DND-41 (cell line): ENCODE measurements around the gene MTX2.

ENCODE experiments used
- ATAC-seq: fragments of 200-7000 bp; cut with Tn5 transposase; 3 replicates; pipeline ENCODE4 v1.9.1; 2021; ENCODE audit warnings: low read depth; ENCODE audit not compliant: insufficient read depth
- DNase-seq: peaks from one replicate; pipeline ENCODE4 v3.0.0-alpha.2; 2020
- H2AFZ ChIP-seq: 2 replicates; pipeline ENCODE4 v1.6.0; 2012; ENCODE audit warnings: low read depth, low read length
- H3K27ac ChIP-seq: 2 replicates; pipeline ENCODE4 v1.5.1; 2012; ENCODE audit warnings: low read length, inconsistent platforms
- H3K27me3 ChIP-seq: fragments of 200-600 bp; sonication (generic); 2 replicates; pipeline ENCODE4 v1.6.0; 2012; ENCODE audit warnings: low read length, mild to moderate bottlenecking, inconsistent platforms; ENCODE audit not compliant: insufficient read depth, poor library complexity
- H3K36me3 ChIP-seq: 2 replicates; pipeline ENCODE4 v1.5.1; 2012; ENCODE audit warnings: low read length, inconsistent platforms; ENCODE audit not compliant: insufficient read depth
- H3K4me1 ChIP-seq: 2 replicates; pipeline ENCODE4 v1.5.1; 2012; ENCODE audit warnings: mild to moderate bottlenecking, low read length; ENCODE audit not compliant: insufficient read depth
- H3K4me2 ChIP-seq: 2 replicates; pipeline ENCODE4 v1.6.0; 2012; ENCODE audit warnings: mild to moderate bottlenecking, moderate library complexity, low read length, inconsistent platforms; ENCODE audit not compliant: insufficient read depth
- H3K4me3 ChIP-seq, 2 experiments: fragments of 200-600 bp in 1 of 2; shearing (Covaris generic) in 1 of 2; 2 replicates each; pipeline ENCODE4 v1.5.1; 2012 to 2016; ENCODE audit warnings: inconsistent platforms in 2 of 2, low read length in 2 of 2, mild to moderate bottlenecking in 2 of 2, low read depth in 1 of 2, moderate library complexity in 1 of 2
- H3K79me2 ChIP-seq: 2 replicates; pipeline ENCODE4 v1.6.0; 2012; ENCODE audit warnings: low read length, inconsistent platforms; ENCODE audit not compliant: insufficient read depth
- H3K9ac ChIP-seq: 2 replicates; pipeline ENCODE4 v1.6.0; 2012; ENCODE audit warnings: low read depth, mild to moderate bottlenecking, inconsistent platforms, low read length, moderate library complexity
- H3K9me3 ChIP-seq: 2 replicates; pipeline ENCODE4 v1.5.1; 2012; ENCODE audit warnings: low read length, moderate library complexity, mild to moderate bottlenecking, inconsistent platforms; ENCODE audit not compliant: insufficient read depth, severe bottlenecking
- H4K20me1 ChIP-seq: 2 replicates; pipeline ENCODE4 v1.6.0; 2012; ENCODE audit warnings: low read length; ENCODE audit not compliant: insufficient read depth
- EZH2 ChIP-seq: IDR thresholded peaks from 3 replicates; pipeline ENCODE4 v1.6.1; 2012; ENCODE audit warnings: borderline replicate concordance, low read depth, mild to moderate bottlenecking, moderate library complexity, low read length, inconsistent platforms; ENCODE audit not compliant: severe bottlenecking
- TF ChIP-seq, protein P1 (sequence below): IDR thresholded peaks from 2 replicates; pipeline ENCODE4 v1.5.1; 2012; ENCODE audit warnings: borderline replicate concordance, low read length, moderate library complexity, mild to moderate bottlenecking; ENCODE audit not compliant: poor library complexity, severe bottlenecking; ENCODE audit errors: extremely low read depth

The MTX2 gene

DNA sequence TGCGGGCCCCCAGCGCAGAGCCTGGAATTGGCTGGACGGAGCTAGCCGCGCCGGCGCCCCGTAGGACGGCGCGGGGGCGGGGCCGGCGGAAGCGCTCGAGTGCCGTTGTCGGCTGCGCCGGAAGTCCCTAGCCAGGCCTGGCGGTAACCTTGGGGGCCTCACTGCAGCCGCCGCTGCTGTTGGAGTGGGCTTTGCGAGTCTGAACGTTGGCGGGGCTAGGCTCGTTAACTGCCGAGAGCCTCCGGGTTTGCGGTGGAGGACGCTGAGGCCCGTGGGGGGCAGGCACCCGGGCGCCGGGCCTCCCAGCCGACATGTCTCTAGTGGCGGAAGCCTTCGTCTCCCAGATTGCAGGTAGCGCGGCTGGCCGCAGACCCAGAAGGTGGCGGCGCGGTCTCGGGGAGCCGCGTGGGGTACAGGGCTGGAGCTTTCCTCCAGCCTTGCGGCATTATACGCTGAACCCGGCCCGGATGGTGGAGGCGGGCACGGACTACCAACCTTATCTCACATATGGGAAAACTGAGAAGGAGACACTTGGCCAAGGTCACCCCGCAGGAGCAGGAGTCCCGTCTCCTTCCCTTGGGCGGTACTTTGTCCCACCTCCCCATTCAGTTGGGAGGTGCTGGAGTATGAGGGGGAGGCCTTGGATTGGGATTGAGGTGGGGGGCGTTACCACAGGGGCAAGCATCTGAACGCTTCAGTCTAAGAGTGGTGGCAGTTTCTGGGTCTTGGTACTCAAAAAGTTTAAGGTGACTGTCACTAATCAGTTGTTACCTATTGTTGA is at the start of gene MTX2:
Gene MTX2, plus strand, starts transcription at position 124 of the 781 bp plus-strand sequence. Its CDS starts 188 bp downstream, at position 312.
- H3K4me3 ChIP-seq, result peak within 1 kb of the TSS; percentile 85 to 89
- no peaks in the 10 kb centered on the region for H3K27me3 ChIP-seq
- peaks cover 39% of the 10 kb centered on the region for H3K79me2 ChIP-seq
- H3K4me1 ChIP-seq, result peaks cover 26% of the 10 kb centered on the region
- peaks cover 3% of the 10 kb centered on the region; the same call in 1 of the 2 replicates for H3K36me3 ChIP-seq
- TF ChIP-seq EZH2, result no peak
- TF ChIP-seq, protein P1, sequence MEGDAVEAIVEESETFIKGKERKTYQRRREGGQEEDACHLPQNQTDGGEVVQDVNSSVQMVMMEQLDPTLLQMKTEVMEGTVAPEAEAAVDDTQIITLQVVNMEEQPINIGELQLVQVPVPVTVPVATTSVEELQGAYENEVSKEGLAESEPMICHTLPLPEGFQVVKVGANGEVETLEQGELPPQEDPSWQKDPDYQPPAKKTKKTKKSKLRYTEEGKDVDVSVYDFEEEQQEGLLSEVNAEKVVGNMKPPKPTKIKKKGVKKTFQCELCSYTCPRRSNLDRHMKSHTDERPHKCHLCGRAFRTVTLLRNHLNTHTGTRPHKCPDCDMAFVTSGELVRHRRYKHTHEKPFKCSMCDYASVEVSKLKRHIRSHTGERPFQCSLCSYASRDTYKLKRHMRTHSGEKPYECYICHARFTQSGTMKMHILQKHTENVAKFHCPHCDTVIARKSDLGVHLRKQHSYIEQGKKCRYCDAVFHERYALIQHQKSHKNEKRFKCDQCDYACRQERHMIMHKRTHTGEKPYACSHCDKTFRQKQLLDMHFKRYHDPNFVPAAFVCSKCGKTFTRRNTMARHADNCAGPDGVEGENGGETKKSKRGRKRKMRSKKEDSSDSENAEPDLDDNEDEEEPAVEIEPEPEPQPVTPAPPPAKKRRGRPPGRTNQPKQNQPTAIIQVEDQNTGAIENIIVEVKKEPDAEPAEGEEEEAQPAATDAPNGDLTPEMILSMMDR, result no peak
- H3K9ac ChIP-seq, result peak within 1 kb of the TSS; percentile 87
- H2AFZ ChIP-seq, result peak within 1 kb of the TSS; percentile 99
- ATAC-seq (peak; percentile 95), DNase-seq (peak; percentile 83)
- no peaks in the 10 kb centered on the region for H3K9me3 ChIP-seq
- peak within 1 kb of the TSS; percentile 72 for H3K4me2 ChIP-seq
- H4K20me1 ChIP-seq, result peaks cover 11% of the 10 kb centered on the region; the same call in 1 of the 2 replicates
- peak within 1 kb of the TSS; percentile 85 for H3K27ac ChIP-seq

DNA sequence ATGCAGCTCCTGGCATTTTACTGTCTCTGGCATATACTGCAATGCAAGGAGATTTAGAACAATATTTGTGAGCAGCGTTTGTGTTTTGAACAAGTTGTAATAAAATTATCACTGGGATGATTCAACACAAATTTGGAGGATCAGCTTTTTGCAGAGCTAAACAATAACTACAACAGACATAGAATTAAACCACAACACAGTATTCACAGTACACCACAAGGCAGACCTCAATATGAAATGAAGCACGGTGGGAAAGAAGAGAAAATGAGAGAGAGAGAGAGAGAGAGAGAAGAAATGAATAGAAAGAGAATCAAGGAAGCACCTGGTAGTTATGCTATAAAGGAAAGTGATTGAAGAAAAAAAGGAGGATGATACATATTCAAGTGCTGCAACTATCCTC is 41.4 kb upstream of the MTX2 start:
- H3K4me2 ChIP-seq, result 0 out of 2 replicates have a peak overlapping the region, but pooled peaks have one; percentile 32
- no peaks in the 10 kb centered on the region for H3K36me3 ChIP-seq
- H3K4me1 ChIP-seq, result peaks cover 24% of the 10 kb centered on the region
- H3K79me2 ChIP-seq, result no peaks in the 10 kb centered on the region
- no peak overlapping the region for H3K4me3 ChIP-seq
- TF ChIP-seq, protein P1, result no peak
- no peak for TF ChIP-seq EZH2
- no peaks in the 10 kb centered on the region for H3K27me3 ChIP-seq
- ATAC-seq (peak; percentile 75), DNase-seq (no peak)
- H3K9ac ChIP-seq, result no peak overlapping the region
- no peak overlapping the region for H2AFZ ChIP-seq
- no peak overlapping the region; the same call in 1 of the 2 replicates for H3K27ac ChIP-seq
- no peaks in the 10 kb centered on the region for H3K9me3 ChIP-seq
- no peaks in the 10 kb centered on the region for H4K20me1 ChIP-seq

DNA sequence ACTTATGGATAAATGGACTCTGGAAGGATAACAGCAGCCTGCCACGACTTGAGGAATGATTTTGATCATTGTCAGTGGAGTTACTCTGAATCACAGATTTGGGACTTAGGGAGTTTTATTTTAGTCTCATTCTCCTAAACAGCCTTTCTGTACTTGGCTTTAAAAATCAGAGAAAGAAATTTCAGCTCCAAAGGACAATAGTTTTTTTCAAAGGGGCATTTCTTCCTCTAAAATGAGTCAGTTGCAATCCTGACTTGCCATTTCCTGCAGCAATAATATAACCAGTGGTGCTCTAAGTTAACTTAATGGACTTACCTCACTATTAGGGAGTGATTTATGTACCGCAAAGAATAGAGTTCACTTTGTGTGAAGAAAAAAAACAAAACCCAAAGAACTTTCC is 35.1 kb upstream of the MTX2 start:
- Histone ChIP-seq H3K36me3 (no peaks in the 10 kb centered on the region), H3K27me3 (no peaks in the 10 kb centered on the region), H3K4me3 (no peak overlapping the region), H3K9me3 (no peaks in the 10 kb centered on the region), H3K79me2 (no peaks in the 10 kb centered on the region), H3K4me2 (no peak overlapping the region), H4K20me1 (no peaks in the 10 kb centered on the region), H2AFZ (no peak overlapping the region), H3K9ac (no peak overlapping the region), H3K27ac (no peak overlapping the region), H3K4me1 (peaks cover 6% of the 10 kb centered on the region; the same call in 1 of the 2 replicates)
- no peak for TF ChIP-seq EZH2
- TF ChIP-seq, protein P1, result no peak
- no peak for DNase-seq
- no peak for ATAC-seq
